NCI-H1092 treated with DMSO at 0.1 percent for 48 hours (cell line): ENCODE measurements around the gene FBP2.

Experiments
- DNase-seq: peaks from one replicate; lab custom pipeline; 2025; lab: John Stamatoyannopoulos, UW

Gene FBP2

DNA sequence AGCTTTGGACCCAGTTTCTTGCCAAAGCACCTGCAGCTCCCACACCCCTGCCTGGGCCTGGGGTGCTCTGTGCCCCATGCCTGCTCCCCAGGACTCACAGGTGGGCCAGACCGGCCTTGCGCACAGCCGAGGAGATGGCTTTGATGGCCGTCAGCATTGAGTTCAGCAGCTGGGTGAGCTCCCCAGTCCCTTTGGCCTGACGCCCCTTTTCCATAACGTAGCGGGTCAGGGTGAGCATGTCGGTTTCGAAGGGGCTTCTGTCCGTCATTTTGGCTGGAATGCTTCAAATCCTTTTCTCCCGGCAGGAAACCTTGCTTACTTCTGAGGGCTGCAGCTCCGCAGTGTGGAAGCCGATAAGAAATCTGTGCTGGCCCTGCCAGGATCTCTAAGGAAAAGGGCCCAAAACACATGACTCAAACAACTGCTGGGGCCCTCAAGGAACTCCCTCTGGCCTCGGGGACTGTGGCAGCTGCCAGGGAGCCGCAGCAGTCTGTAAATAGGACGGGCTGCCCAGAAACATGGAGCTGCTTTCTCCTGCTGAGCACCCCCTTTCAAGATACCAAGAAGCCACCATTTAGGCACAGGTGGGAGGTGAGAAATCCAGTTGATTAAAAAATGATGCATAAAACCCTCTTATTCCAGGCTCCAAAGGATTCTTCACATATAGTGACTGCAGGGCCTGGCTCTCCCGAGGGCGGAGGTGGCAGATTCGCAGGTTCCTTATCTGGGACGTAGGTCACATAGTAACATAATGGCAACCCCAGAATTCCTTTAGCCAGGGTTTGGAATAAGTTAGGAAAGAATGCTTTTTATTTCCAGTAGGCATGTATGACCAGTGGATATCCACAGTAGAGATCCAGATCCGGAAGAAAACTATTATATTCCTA, at the start of gene FBP2:
FBP2 (minus strand) TSS at position 366 of the 887 bp plus-strand sequence; CDS start at position 268, 98 bp downstream.
- DNase-seq = no peak

DNA sequence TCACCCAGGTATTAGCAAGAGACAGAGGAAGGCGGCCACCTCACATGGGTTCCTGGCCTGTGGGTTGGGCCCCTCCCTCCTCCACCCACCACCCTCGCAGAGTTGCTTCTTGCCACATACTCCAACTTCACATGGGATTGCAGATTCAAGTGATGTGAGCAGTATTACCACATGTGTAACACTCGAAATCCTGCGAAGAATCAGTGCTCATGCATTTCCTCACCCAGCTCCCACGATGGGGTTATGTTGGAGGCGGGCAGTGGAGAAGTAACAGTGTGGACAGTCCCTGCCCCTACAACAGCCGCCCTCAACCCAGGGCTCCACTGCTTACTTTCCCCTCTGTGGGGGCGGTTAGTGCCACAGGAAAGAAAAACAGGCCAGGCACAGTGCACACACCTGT, 49.6 kb upstream of the FBP2 start:
- no peak for DNase-seq

DNA sequence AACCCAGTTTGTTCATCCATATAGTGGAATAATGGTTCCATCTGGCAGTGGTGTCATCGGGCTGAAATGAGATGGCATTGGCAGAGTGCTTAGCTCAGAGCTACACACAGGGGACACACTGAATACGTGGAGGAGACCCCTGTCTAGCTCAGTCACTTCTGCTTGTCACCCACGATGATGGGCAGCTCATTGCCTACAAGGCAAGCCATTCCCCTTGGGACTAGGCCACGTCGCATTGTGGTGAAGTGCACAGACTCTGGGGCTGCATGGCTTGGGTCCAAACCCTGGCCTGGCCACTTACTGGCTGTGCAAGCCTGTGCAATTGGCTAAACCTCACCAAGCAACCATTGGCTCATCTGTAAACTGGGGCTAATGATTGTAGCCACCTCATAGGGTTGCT, 48.9 kb upstream of the FBP2 start:
- no peak for DNase-seq

DNA sequence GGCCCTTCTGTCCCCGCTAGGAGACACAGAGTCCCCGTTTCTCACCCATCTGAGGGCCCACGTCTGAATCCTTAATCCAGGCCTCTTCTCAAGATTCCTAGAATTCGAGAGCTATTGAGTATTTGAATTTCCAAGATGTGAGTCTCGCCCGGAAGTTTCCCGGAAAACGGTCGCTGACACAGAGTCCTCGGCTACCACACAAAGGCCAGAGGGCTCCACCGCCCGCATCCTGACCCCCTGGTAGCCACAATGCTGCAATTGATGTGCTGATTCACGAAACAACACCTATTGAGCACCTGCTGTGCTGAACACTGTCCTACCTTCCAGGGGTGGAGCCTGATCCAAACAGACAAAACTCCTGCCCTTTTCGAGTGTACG, 46.4 kb upstream of the FBP2 start:
- no peak for DNase-seq

DNA sequence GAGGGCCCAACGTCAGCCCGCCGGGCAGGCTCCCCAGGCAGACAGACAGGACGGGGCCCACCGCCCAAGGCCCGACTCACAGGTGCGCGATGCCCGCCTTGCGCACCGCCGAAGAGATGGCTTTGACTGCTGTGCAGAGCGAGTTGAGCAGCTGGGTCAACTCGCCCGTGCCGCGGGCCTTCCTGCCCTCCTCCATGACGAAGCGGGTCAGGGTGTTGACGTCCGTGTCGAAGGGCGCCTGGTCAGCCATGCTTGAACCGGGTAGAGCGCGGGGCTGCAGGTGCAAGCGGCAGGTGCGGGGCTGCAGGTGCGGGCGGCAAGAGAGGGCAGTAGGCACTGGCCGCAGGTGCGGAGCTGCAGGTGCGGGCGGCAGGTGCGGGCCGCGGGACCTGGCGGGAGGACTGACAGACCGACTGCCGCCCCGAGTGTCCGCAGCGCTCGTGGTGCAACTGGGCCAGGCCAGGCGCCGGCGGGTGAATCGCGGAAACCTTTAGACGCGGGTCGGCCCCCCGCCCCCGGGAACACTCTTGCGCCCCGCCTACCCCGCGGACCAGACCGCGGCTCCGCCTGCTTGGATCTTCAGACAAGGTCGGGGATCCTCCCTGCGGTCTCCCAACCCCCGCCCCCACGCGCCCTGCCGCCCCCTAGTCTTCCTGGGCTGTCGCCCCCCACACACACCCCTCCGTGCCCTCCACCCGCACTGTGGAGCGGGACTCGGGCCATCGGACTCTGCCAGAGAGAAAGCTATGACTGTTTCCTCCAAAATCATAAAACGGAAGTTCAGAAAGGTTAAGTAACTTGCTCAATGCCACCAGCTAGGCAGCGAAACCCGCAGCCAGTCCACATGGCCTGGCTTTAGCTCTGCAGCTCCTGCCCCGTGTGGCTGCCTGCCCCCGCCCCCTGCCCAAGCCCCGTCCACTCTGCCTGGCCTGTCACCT, 45.7 kb upstream of the FBP2 start, which contains the start of gene FBP1:
FBP1 (minus strand) TSS at position 458 of the 938 bp plus-strand sequence; CDS start at position 250, 208 bp downstream.
- peak; percentile 25 for DNase-seq

DNA sequence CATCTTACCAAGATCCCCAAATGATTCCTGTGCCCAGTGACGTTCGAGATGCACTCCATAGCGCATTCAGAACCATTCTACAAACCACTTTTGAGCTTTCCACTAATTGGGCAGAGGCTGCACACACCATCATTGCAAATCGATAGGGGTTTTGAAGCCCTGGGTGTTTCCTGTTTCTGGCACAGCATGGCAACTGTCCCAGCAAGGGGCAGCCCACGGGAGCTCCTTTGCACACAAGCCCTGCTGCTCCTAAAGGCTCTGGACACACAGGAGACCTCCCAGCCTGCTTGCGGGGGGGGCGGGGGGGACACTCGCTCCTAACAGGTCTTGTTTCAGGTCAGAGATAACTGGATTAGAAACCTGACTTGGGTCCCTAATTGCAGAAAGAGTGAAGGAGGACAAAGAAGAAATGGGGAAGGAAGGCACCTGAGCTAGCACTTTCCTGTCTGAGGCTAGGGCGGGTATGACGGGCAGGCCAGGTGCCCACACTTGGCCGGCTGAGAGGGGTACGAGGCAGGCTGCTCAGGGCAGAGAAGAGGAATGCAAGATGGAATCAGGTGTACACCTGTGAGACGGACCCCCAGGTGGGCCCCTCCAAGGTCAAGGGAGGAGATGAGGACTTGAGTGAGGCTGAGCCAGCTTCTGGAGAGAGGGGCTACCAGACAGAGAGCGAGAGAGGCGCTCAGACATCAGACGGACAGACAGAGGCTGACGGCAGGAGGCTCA, 44.9 kb upstream of the FBP2 start:
- no peak for DNase-seq

DNA sequence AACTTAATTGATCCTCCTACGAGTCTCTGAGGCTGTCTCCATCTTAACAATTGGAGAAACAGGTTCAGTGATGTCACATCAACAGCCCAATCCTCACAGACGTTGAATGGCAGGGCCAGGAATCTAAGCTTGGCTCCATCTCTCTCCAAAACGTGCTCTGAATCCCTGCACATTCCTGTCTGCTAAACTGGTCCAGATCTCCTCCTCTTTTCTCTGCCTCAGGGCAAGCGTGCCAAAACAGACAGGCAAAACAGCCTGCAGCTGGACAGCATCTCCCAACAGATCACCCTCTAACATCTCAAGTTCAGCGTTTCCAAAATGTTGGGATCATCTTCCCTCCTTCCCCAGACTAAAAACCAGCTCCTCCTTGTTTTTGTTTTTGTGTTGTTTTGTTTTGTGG, 39.1 kb upstream of the FBP2 start:
- no peak for DNase-seq

DNA sequence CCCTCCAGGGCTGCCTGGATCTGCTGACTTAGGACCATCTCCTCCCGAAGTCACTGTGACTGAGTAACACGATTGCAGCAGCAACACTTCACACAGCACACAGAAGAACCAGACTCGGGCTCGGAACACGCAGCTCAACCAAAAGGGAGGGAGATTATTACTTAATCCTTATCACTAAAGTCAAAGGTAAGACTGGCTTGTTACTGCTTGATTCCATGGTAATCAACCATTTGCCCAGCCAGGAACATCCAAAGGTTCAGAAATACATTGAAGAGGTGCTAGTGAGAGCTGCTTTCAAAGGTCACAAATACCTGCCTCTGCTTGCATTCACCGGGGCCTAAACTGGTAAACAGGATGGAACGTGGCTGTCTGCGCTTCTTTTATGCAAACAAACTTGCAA, 38.0 kb upstream of the FBP2 start:
- DNase-seq = no peak

DNA sequence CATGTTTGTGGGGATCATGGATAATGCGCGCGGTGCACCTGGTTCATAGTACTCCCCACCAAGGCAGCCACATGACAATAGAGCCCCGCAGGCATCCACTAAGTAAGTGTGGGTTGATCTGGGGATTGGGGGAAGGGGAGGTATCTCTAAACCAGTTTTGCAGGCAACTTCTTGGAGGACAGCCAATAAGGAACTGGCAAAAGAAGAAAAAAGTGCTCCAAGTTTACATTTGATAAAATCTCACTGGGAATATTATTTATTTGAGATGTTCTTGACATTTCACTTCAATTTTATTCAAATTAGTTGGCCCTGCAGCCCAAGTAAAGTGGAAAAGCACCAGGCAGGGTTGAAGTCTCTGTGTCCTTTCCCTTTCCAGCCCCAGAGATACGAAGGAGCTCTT, 37.2 kb upstream of the FBP2 start:
- no peak for DNase-seq

DNA sequence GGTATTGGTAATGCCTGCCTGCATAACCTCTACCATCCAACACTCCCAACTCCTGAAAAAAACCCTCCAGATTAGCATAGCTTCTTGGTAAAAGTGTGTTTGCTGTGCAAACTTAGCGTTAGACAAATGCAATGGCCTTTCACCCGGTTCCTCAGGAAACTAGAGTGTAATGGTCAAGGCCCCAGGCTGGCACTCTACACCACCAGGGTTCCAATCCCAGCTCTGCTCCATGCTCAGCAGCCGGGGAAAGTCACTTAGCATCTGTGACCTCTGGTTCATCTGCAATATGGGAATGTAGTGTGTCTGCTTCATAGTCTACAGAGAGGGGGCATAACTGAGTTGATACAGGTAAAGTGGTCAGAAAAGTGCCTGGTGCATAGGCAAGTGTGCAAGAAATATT, 36.7 kb upstream of the FBP2 start:
- no peak for DNase-seq

DNA sequence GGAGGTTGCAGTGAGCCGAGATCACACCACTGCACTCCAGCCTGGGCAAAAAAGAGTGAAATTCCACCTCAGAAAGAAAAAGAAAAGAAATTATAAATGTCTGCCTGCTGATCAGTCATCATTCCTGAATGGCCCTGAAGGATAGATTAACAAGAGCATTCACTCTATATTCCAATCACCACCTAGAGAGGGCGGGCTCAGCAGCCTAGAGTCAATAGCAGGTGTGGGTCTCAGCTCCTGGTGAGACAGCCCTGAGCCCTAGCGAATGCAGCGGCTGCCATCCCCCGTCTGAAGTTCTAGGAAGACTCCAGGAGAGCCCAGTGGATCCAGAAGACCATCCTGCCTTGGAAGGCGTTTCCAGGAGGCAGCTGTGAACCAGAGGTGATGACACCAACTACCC, 33.7 kb upstream of the FBP2 start:
- DNase-seq = no peak

DNA sequence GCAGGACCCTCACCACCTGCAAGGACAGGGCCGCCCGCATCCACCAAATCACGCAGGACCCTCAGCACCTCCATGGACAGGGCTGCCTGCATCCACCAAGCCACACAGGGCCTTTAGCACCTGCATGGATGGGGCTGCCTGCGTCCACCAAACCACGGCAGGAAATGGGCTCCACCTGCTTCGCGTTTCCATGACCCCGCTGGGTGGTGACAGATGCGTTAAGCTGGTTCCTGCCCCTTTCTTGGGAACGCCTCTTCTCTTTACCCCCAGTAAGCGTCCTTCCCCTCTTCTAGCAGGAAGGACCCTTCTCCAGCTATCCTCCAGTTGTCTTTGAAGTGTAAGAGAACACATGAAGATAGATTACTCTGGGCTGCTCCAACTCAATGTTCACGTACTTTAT, 32.2 kb upstream of the FBP2 start:
- no peak for DNase-seq

DNA sequence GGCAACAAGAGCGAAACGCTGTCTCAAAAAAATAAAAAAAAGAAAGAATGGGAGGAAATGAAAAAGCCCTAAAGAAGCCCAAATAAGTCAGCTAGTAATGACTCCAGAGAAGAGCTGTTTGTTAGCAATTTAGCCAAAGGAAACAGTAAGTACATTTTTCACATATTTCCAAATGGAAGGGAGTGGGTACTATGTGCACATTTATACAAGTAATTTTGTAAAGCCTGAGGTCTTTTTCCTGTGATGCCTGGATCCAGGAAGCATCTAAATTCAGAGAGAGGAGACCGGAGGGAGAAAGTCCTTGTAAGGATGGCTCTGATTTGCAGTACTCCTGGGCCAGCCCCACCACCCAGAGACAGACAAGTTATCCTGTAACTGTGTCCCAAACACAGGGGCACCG, 31.0 kb upstream of the FBP2 start:
- no peak for DNase-seq

DNA sequence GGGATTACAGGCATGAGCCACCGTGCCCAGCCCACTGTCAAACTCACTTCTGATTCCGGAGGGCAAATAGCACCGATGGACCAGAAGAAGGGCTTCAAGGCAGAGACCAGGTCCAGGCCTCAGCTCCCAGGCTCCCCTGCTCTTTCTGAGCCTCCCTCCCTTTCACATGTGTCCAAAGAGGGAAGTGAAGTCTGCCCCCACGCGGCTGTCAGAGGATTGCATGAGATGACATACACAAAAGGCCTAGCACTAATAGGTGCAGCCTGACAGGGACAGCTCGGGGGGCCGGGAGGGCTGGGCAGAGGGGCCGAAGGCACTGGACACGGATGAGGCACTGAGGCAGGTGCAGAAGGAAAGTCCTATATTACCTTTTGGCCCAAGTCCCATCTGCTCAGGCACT, 29.6 kb upstream of the FBP2 start:
- DNase-seq = peak; percentile 31

DNA sequence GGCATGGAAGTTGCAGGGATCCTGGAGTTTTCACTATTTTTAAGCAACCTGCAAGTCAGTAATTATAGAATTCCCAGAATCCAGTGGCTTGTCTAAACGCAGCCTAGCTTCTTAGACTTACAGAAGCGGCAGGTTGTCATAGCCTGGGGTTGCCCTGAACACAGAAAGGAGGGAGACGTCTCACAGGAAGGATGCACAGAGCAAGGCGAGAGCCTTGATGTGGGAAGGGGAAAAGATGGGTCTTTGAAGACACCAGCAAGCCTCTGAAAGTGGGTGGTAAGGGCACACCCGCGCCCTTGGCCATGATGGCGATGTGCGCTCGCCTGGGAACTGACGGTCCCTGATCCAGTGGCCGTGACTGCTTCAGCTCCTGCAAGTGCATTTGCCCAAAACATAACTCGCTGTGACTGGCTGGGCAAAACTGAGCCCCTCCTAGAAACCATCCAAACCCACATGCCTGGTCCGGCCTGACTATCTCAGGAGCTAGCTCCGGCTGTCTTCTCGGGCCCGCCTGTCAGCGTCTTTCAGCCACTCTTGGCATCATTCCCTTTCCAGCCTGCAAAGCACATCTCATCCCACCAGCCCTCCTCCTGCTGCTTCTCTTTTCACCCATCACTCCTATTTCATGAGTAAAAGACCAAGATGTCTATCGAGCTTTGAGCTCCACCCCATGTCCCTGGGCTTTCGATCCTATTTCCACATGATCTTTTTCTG, 28.6 kb upstream of the FBP2 start:
- no peak for DNase-seq

DNA sequence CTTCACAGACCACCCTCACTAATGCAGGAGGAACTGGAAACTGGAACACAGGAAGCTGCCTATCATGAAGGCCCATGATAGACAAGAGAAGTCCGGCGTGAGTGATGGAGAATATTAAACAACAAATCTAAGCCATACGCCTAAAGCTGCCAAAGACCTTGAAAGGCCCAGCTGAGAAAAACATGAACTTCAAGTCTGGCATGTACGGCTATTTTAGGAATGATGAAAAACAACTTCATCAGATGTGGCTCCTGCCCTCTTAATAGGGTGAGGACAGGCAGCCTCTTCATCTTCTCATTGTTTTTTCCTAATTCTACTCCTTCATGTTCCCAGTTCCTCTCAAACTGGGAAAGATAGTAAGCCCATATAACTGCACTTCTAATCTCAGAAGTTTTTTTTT, 25.4 kb upstream of the FBP2 start:
- DNase-seq = no peak

DNA sequence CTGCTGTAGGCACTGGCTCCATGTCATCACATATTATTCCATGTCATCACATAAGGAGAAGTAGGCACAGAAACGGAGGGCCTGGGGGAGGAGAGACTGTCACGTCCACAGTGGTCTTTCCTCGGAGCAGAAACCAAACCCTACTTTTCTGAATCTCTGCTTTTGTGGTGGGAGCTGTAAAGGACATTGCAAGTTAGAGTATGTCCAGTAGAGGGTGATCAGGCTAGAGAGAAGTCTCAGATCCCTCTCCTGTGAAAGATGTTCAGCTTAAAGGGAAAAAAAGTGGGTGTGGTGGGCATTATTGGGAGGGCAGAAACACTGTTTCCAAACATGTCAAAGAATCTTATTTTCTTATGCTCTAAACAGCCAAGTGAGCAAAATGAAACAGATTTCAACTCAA, 19.4 kb upstream of the FBP2 start:
- no peak for DNase-seq

DNA sequence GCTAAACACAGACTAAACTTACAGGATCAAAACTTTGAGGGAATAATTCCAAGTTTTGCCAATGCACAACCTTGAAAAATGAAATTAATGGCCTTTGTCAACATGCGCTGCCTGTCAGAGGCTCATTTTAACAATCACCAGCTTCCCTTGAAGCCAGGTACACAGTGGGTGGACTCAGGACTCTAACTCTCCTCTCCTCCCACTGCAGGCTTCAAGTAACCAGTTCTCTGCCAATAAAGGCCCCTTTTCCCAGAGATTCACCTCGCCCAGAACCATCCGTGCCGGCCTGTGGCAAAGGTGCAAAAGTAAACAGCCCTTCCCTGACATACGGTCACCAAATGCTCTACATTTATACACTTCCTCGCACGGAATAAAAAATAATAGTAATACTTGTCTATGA, 18.4 kb upstream of the FBP2 start:
- no peak for DNase-seq

DNA sequence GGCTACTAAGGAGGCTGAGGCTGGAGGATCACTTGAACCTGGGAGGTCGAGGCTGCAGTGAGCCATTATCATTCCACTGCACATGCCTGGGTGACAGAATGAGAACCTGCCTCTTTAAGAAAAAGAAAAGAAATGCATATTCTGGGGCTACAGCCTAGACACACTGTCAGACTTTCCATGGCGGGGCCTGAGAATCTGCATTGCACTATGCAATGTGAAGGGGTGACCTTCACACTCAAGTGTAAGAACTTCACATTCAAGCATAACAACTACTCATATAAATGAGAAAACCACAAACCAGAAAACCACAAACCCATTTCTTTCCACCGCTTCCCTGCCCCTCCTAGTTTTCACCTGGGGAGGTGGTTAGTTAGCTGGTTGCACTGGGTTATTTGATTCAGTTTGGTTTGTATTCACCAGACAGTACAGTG, 18.0 kb upstream of the FBP2 start:
- no peak for DNase-seq

DNA sequence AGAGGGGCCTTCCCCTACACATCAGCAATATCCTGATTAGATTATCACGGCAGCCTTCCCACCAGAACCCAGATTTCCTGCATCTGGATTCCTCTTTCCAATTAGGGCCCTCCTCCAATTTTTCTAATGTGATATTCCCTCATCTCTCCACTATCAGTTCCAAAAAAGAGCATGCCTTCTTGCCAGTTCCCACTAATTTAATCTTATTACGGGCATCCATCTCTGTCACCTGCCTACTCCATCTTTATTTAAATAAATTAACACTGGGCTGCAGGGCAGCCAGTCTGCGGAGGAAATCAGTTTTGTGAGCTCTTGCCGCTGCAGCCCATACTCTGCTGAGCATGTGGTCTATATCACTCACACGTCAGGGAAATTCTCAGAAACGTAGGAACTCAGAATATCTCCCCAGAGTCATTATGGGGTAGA, 16.6 kb upstream of the FBP2 start:
- no peak for DNase-seq

DNA sequence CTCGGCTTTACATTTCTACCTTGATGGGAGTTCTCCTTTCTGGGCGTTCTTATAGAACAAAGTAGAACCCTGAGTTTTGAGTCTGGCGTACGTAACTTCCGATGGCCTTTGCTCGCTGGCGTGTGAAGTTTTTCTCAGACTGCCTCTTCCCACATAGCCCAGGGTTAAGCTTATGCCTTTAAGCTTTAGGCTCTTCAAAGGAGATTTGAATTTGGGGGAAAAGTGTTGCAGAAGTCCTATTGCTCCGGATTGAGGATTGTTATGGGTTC, 13.7 kb upstream of the FBP2 start:
- DNase-seq = no peak
